ENCODE measurements around the gene SRA1.

The SRA1 gene

GRCh38 chr5:140570058-140570457, 12.8 kb upstream of the SRA1 start:
- DNase-seq, result no peak

DNA sequence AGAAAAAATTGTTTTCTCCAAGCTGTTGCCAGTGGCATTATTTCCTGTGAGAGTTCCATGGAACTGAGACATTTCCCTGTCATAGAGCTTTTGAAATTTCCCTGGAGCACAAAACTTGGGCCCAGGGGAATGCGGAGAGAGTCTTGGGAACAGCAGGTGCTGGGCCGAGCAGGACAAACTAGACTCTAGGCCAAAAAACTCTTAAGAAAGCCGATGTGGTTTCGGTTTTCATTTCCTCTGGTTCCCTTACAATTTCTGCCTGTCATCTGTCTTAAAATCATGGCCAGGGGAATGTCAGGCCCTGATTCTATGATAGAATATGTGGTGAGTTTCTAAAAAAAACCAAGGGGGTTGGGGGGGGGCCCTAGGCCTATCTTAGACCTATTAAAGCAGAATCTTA, 11.9 kb upstream of the SRA1 start:
- no peak for DNase-seq

DNA sequence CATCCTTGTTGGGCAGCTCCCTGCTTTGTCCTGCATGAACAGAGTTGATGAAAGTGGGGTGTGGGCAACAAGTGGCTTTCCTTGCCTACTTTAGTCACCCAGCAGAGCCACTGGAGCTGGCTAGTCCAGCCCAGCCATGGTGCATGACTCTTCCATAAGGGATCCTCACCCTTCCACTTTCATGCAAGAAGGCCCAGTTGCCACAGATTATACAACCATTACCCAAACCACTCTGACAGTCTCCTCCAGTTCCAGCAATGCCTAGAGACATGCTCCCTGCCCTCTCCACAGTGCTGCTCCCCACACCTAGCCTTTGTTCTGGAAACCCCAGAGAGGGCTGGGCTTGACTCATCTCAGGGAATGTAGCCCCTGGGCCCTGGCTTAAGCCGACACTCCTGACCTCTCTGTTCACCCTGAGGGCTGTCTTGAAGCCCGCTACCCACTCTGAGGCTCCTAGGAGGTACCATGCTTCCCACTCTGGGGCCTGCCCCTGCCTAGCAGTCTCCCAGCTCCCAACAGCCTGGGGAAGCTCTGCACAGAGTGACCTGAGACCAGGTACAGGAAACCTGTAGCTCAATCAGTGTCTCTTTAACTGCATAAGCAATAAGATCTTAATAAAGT, 11.3 kb upstream of the SRA1 start:
- DNase-seq, result no peak

DNA sequence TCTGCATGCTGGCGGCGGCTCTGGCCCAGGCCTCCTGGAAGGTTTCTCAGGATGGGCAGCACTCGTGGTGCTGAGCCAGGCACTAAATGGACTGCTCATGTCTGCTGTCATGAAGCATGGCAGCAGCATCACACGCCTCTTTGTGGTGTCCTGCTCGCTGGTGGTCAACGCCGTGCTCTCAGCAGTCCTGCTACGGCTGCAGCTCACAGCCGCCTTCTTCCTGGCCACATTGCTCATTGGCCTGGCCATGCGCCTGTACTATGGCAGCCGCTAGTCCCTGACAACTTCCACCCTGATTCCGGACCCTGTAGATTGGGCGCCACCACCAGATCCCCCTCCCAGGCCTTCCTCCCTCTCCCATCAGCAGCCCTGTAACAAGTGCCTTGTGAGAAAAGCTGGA, 10.6 kb upstream of the SRA1 start:
- DNase-seq, result no peak

DNA sequence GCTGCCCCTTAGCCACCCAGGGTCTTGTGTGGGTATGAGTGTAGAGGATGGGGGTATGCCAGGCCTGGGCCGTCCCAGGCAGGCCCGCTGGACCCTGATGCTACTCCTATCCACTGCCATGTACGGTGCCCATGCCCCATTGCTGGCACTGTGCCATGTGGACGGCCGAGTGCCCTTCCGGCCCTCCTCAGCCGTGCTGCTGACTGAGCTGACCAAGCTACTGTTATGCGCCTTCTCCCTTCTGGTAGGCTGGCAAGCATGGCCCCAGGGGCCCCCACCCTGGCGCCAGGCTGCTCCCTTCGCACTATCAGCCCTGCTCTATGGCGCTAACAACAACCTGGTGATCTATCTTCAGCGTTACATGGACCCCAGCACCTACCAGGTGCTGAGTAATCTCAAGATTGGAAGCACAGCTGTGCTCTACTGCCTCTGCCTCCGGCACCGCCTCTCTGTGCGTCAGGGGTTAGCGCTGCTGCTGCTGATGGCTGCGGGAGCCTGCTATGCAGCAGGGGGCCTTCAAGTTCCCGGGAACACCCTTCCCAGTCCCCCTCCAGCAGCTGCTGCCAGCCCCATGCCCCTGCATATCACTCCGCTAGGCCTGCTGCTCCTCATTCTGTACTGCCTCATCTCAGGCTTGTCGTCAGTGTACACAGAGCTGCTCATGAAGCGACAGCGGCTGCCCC, 10.0 kb upstream of the SRA1 start:
- DNase-seq, result no peak

- DNase-seq, result no peak
Measured at GRCh38 chr5:140566665-140567064, 9.4 kb upstream of the SRA1 start.

DNA sequence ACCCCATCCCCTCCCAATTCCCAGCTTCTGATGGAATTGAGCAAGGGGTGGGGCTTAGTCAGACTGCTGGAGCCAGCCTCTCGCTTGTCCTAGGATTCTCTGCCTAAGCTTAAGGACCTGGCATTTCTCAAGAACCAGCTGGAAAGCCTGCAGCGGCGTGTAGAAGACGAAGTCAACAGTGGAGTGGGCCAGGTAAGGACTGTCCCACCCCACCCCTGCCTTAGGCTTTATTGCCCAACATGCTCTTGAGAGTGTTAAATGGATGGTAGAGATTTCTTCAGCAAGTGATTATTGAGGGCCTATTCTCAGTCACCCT, 8.5 kb upstream of the SRA1 start:
- no peak for DNase-seq

DNA sequence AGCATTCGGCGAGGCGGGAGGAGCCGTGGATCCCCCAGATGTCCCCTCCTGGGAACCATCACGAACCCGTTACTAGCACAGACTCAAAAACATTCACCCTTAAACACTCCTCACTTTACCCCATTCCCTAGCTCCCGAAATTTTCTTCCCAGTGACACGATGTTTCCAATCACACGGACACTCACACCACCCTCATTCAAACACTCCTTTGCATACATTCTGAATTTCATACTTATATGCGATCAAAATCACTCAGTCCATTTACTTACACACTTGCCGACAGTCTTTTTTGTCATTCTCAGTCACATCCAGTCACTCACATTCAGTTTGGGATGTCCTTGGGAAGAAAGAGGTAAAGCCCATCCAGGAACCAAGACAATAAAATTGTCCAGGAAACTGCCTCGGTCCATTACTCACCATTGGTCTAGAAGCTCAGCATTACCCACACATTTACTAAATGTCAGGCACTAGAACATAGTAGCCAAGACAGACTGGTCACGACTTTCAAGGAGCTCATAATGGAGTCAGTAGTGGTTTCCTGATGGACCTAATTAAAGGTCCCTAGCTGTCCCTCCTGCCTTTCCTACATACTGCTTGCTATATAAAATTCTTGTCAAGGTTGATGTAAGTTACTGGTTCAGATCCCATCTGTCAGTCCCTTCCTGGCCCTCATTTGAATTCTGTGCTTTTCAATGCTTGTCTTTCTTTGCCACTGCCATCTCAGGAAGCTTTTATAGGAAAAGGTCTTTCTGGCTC, 7.9 kb upstream of the SRA1 start:
- no peak for DNase-seq

GRCh38 chr5:140564196-140565023, 7.1 kb upstream of the SRA1 start, which contains the start of the genes APBB3 and SLC35A4:
APBB3 (minus strand) TSS chr5:140564598; CDS start chr5:140564245, 353 bp downstream.
SLC35A4 (plus strand) TSS chr5:140564828; CDS start chr5:140567170, 2,342 bp downstream.
- DNase-seq, result peak; percentile 97

DNA sequence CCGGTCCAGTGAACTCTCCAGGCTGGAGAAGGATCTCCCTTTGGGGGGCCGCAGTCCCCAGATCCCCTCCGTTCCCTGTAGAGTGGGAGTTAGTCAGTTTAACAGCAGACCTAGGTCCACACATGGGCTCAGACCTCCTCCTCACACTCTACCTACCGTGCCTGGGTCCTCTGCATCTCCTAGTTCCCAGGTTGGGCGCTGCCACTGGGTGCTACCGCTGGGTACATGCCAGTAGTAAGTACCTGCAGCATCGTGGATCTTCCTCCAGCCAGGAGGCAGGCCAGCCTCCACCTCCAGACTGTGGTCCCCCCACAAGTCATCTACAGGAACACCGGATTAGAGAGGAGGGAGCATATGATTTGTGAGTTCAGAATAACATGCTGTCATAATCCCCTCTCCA, 6.3 kb upstream of the SRA1 start:
- DNase-seq, result no peak

DNA sequence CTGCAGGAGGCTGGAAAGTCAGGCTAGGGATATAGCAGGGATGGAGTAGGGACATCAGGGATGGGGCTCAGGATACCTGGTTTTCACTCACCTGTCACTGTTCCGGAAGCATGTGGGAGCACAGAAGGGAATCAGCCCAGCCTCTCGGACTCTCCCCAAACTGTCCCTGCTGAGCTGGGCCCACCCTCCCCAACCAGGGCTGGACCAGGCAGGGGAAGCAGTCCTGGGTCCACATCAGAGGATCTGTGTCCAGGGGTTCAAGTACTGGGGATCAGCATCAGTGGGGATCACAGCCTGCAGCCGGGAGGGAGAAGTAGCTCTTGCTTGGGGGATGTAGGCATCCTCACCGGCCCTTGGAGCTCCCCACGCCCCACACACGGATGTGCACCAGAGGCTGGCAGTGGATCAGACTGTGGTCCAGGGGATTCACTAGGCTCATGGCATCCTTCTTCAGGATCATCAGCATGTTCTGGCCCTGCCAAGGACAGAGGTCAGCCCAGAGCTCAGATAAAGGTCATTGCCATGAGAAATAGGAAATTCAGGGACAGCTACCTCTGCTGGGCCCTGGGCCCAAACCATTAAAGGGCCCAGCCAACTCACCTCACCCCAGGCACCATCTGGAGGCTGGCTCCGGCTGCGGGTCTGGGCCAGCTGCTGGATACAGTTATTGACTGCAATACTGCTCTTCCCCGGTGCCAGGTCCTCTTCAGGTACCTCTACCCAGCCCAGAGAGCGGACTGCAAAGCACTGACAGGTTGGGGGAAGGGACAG, 4.7 kb upstream of the SRA1 start:
- DNase-seq, result no peak

GRCh38 chr5:140560227-140560626, 3.0 kb upstream of the SRA1 start:
- DNase-seq, result no peak

DNA sequence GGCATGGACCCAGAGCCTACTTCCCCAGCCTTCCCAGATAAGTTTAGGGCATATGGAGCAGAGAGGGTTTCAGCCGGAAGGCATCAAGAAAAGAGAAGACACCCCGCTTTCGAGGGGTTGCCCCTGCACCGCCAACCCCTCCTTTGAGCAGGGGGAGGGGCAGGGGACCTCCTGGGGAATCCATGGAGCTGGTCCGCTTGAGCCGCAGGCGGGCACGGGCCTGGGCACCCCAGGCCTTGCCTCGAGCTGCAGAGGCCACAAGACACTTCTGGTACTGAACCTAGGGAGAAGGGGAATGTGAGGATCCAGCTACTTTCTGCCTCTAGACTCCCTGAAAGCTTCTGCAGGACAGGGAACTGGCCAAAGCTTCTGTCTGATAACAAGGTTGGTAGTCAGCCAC, 1.3 kb upstream of the SRA1 start:
- DNase-seq, result no peak

GRCh38 chr5:140557965-140558364, 692 bp upstream of the SRA1 start:
- DNase-seq, result no peak

DNA sequence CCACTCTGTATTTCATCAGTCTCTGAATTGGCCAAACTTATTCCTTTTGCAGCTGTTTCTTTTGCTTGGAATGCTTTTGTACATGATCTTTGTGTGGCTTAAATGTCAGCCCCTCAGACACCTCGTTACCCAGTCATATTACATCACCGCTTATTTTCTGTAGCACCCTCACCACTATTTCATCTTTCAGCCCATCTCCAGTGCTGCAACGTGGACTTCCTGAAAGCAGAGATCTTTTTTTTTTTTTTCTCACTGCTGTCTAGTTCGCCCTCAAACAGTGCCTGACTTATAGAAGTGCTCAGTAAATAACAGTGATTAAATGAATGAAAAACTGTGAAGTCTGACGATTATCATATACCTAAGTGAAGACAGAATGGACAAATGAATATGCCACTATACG, 835 bp downstream of the SRA1 start:
- no peak for DNase-seq

DNA sequence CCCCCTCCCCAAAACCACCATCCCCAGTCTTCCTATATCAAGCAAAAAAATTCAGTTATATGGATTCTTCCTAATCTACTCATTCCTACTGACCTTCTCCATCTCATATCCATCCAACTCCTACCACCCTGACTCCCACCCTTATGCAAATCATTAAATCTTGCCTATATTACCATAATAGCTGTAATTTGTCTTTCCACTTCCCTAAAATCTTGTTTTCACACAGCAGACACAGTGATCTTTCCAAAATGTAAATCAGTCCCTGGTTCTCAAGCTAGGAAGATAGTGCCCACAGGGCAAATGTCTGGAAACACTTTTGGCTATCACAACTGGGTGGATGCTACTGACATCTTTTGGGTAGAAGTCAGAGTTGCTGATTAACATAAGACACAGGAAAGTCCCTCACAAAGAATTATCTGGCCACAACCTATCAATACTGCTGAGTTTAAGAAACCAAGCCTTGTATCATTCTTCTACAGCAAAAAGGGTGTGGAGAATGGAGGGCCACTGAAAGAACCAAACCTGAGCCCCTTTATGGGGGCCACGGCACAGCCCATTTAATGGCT, 1.4 kb downstream of the SRA1 start:
- no peak for DNase-seq

GRCh38 chr5:140554454-140554853, 2.8 kb downstream of the SRA1 start:
- no peak for DNase-seq

DNA sequence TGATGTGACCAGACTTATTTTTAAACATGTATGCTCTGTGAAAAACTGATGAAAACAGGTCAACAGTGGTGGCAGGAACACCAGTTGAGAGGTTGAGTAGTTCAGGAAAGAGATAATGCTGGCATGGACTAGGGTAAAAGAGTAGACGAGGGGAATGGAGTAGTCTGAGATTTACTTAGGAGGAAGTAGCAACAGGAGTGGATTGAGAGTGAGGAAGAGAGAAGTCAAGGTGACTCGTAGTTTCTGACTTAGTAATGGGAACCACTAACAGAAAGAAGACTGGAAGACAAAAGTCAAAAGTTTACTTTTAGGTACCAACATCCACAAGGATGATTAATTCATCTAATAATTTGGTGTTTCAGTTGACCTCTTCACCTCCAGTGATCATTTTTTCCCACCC, 3.6 kb downstream of the SRA1 start:
- DNase-seq, result no peak

DNA sequence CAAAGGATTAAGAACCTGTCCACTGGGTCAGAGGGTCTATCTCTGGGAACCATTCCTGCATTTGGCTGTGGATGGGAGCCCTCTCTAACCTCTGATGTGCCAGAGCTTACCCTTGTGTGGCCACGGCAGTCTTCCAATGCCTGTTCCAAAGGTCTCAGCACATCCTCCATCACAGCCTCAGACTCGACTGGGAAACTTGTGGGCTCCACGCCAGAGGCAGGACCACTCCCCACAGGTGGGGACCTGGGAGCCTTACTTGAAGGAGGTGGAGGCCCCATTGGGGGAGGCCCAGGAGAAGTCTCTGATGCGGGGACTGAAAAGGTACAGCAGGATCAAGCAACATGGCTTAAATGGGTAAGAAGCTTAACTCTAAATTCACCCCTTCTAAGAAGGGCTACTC, 5.4 kb downstream of the SRA1 start:
- no peak for DNase-seq

GRCh38 chr5:140550147-140551079, 6.9 kb downstream of the SRA1 start:
- DNase-seq, result no peak
